Effector CD4-positive, alpha-beta T cell (primary cell): ENCODE measurements around the gene RASGEF1B.

Source experiments
- DNase-seq: peaks from one replicate; pipeline ENCODE4 v3.0.0-alpha.2; 2020

RASGEF1B gene

GRCh38 chr4:81465406-81466340, 6.0 kb downstream of the RASGEF1B start:
- no peak for DNase-seq

- DNase-seq, result no peak
Measured at GRCh38 chr4:81460834-81461233, 10.9 kb downstream of the RASGEF1B start.

GRCh38 chr4:81460191-81460701, 11.5 kb downstream of the RASGEF1B start:
- DNase-seq, result no peak

GRCh38 chr4:81459228-81459627, 12.5 kb downstream of the RASGEF1B start:
- DNase-seq, result no peak

- DNase-seq, result no peak
Measured at GRCh38 chr4:81457921-81458520, 13.7 kb downstream of the RASGEF1B start.

- DNase-seq, result no peak
Measured at GRCh38 chr4:81457345-81457744, 14.4 kb downstream of the RASGEF1B start.

- DNase-seq, result no peak
Measured at GRCh38 chr4:81455897-81456296, 15.8 kb downstream of the RASGEF1B start.

GRCh38 chr4:81454948-81455347, 16.8 kb downstream of the RASGEF1B start:
- no peak for DNase-seq

- no peak for DNase-seq
Measured at GRCh38 chr4:81454499-81454898, 17.2 kb downstream of the RASGEF1B start.

GRCh38 chr4:81453024-81453423, 18.7 kb downstream of the RASGEF1B start:
- DNase-seq, result no peak

GRCh38 chr4:81452452-81453006, 19.2 kb downstream of the RASGEF1B start:
- no peak for DNase-seq

GRCh38 chr4:81449015-81449414, 22.7 kb downstream of the RASGEF1B start:
- DNase-seq, result no peak

GRCh38 chr4:81447566-81448229, 24.0 kb downstream of the RASGEF1B start:
- DNase-seq, result no peak

- DNase-seq, result no peak
Measured at GRCh38 chr4:81446634-81447033, 25.1 kb downstream of the RASGEF1B start.

GRCh38 chr4:81445196-81445595, 26.5 kb downstream of the RASGEF1B start:
- no peak for DNase-seq

GRCh38 chr4:81442484-81443085, 29.1 kb downstream of the RASGEF1B start:
- DNase-seq, result no peak

- DNase-seq, result no peak
Measured at GRCh38 chr4:81440949-81441348, 30.8 kb downstream of the RASGEF1B start.

- DNase-seq, result no peak
Measured at GRCh38 chr4:81436941-81437574, 34.6 kb downstream of the RASGEF1B start.

GRCh38 chr4:81436096-81436495, 35.6 kb downstream of the RASGEF1B start:
- DNase-seq, result no peak

- DNase-seq, result no peak
Measured at GRCh38 chr4:81432825-81433224, 38.9 kb downstream of the RASGEF1B start.

- DNase-seq, result no peak
Measured at GRCh38 chr4:81431971-81432370, 39.7 kb downstream of the RASGEF1B start.

- no peak for DNase-seq
Measured at GRCh38 chr4:81429607-81430006, 42.1 kb downstream of the RASGEF1B start.
